RWPE1 (cell line): Measurements from ENCODE around the gene OXLD1.
A peak's percentile ranks its signal among the peaks of the same experiment; 100 is the strongest.

Experiments
- CTCF ChIA-PET: fragments of 350-600 bp; sonication (Branson Sonifier 250); formaldehyde crosslinking; extraction: SDS; loops from one replicate; lab custom pipeline; 2021; lab: Yijun Ruan, JAX
- POLR2A ChIA-PET: fragments of 400-600 bp; formaldehyde crosslinking; extraction: SDS; loops from one replicate; lab custom pipeline; 2020; ENCODE audit warnings: antibody characterized with exemption; ENCODE audit not compliant: low non-redundant PET; lab: Yijun Ruan, JAX
- DNase-seq: peaks from one replicate; pipeline ENCODE4 v3.0.0; 2012; ENCODE audit warnings: low spot score
- H3K27ac ChIP-seq: fragments of 450-650 bp; 2 replicates; pipeline ENCODE4 v1.5.1; 2017
- CTCF ChIP-seq: fragments of 450-650 bp; conservative IDR thresholded peaks from 2 replicates; pipeline ENCODE4 v1.5.1; 2017; ENCODE audit warnings: low read depth, mild to moderate bottlenecking

Gene OXLD1

DNA sequence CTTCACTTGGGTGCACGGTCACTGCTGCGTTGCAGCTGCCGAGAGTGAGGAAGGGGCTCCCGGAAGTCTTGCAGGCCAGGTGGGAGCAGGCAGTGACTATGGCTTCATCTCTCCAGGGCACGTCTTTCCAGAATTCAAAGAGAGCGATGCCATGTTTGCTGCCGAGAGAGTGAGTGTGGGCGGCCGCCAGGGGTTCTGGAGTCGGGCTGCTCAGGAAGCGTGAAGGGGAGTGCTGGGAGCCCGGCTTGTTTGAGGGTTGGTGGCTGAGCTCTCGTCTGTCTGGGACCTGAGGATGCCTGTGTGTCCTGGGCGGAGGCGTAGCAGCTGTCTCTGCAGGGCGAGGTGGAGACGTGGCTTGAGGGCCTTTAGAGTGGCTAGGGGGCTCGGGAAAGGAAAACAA, 23.7 kb upstream of the OXLD1 start:
- TF ChIP-seq CTCF = no peak
- H3K27ac ChIP-seq = peak overlapping the region; percentile 91
- DNase-seq = no peak
- ChIA-PET CTCF (no interaction called here), POLR2A (no interaction called here)

- POLR2A ChIA-PET = no interaction called here
- CTCF ChIA-PET = no interaction called here
- peak overlapping the region; percentile 91 for H3K27ac ChIP-seq
- TF ChIP-seq CTCF = no peak
- DNase-seq = no peak
Observed at GRCh38 chr17:81688616-81689015, 22.2 kb upstream of the OXLD1 start.

DNA sequence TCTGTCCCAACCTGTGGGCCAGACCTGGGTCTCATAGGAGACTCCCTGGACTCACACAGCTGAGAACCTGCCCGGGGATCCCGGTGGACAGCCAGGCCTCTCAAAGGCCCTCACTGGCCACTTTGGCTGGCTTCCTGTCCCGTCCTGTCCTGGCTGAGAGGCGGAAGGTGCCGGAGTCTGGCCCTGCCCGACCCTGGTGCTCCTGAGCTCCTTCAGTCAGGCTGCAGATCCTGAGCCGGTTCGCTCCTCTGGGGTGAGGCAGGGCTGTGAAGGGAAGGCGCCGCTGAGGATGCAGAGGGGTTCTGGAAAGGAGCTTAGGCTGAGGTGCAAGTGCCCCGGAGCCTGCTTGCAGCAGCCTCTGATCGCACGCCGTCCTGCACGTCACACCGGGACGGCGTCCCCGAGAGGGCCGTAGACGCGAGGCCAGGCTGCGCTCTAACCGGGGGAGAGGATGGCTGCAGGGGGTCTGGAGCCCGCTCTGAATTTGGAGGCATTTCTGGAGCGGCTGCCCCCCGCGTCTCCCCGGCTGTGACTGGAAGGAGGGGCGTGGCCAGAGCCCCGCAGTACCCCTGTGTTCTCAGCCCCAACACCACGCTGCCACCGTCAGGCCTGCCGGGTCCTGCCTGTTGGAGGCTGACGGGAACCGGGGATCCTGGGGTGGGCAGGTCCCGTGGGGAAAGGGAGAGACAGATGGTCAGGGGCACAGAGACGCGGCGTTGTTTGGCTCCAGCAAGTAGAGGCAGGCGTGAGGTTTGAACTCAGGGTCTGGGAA, 21.6 kb upstream of the OXLD1 start:
- ChIA-PET POLR2A (no interaction called here), CTCF (no interaction called here)
- DNase-seq = no peak
- H3K27ac ChIP-seq = peak overlapping the region; percentile 91
- TF ChIP-seq CTCF = no peak

DNA sequence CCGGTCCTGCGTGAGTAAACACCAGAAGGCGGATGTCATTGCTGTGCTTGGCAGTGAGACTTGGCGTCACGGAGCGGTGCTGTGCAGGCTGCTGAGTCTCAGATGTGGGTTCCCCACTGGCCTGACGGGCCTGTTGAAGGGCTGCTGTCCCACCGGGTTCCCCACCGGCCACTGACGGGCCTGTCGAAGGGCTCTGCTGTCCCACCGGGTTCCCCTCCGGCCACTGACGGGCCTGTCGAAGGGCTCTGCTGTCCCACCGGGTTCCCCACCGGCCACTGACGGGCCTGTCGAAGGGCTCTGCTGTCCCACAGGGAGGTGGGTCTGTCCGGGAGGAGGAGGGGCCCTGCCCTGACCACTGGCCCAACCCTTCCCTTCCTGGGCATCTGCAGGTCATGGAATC, 20.2 kb upstream of the OXLD1 start:
- ChIA-PET CTCF (no interaction called here), POLR2A (no interaction called here)
- no peak for TF ChIP-seq CTCF
- H3K27ac ChIP-seq = peak overlapping the region; percentile 91
- DNase-seq = no peak

DNA sequence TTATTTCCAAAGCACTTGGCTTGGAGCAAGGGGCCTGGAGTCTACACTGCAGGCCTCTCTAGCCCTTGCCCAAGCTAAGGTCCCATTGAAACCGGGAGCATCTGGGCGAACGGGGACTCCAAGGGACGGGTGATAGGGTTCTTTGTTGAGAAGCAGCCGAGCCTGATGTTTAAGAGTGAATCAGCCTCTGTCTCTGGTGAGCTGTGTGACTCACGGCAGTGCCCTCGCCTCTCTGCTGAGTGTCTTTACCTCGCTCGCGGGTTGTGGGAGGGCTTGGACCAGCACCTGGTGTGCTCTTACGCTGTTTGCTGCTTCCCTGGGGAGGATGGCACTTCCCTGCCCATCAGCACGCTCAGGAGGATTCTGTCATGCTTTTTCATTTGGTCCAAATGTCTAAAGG, 18.7 kb upstream of the OXLD1 start:
- peak; percentile 86 for DNase-seq
- POLR2A ChIA-PET = interaction anchor here (1.0 to 1.3 kb wide), 2 partner anchors 11 to 18 kb away, joined by 3 to 6 read pairs; partner anchors contain the start of gene MRPL12
- TF ChIP-seq CTCF = no peak
- CTCF ChIA-PET = interaction anchor here (0.9 kb wide), 1 partner anchor 17 kb away, joined by 3 read pairs; no protein-coding TSS in a partner anchor
- H3K27ac ChIP-seq = peak overlapping the region; percentile 91

DNA sequence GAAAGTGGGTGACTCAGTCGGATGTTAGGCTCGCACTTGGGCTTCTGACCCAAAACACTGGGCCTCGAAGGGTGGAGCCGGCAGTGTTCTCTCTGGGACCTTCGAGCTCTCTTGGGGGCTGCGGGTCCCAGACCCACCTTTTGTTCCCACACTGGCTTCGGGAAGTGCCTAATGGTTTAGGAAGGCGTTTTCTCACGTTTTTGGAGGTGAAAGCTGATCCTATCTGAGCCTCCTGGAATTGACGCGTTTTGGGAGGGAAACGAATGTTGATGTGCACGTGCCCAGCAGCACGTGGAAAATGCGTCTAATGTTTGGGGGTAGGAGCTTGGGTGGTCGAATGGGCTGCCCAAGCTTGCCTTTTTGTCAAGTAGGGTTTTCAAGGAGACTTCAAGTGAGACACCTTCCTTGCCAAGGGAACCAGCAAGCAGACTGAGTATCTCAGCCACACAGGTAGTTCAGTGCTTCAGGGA, 18.1 kb upstream of the OXLD1 start:
- H3K27ac ChIP-seq = peak overlapping the region; percentile 91
- ChIA-PET POLR2A (interaction anchor here (1.0 to 1.3 kb wide), 2 partner anchors 11 to 19 kb away, joined by 3 to 6 read pairs; partner anchors contain the start of gene MRPL12), CTCF (interaction anchor here (0.9 kb wide), 1 partner anchor 17 kb away, joined by 3 read pairs; no protein-coding TSS in a partner anchor)
- no peak for TF ChIP-seq CTCF
- no peak for DNase-seq
